H9 (cell line): ENCODE results near the gene NKAIN1. TPM values are rescaled to one million over a fixed set of nuclear protein-coding genes. Genes with fewer than 3 reads are reported as not detected.

ENCODE experiments used
- DNase-seq: peaks from one replicate; pipeline ENCODE4 v3.0.0-alpha.2; 2017
- H2AFZ ChIP-seq: one replicate; pipeline ENCODE4 v1.6.1; 2013; ENCODE audit warnings: mild to moderate bottlenecking, low read length, control low read depth, moderate library complexity
- H2AK5ac ChIP-seq: 2 replicates; pipeline ENCODE4 v1.6.1; 2013; ENCODE audit warnings: low read length, control low read depth, mixed read lengths; ENCODE audit not compliant: insufficient read length
- H2BK120ac ChIP-seq: one replicate; pipeline ENCODE4 v1.6.1; 2013; ENCODE audit warnings: low read depth, mild to moderate bottlenecking, low read length, control low read depth, inconsistent platforms; ENCODE audit not compliant: poor library complexity, severe bottlenecking
- H2BK12ac ChIP-seq: 2 replicates; pipeline ENCODE4 v1.6.1; 2013; ENCODE audit warnings: low read length, control low read depth, mixed read lengths, low read depth; ENCODE audit not compliant: insufficient read length
- H2BK15ac ChIP-seq: 2 replicates; pipeline ENCODE4 v1.6.1; 2013; ENCODE audit warnings: low read depth, low read length, control low read depth
- H2BK20ac ChIP-seq: one replicate; pipeline ENCODE4 v1.6.1; 2013; ENCODE audit warnings: low read depth, mild to moderate bottlenecking, low read length, control low read depth, inconsistent platforms; ENCODE audit not compliant: poor library complexity, severe bottlenecking
- H2BK5ac ChIP-seq: 2 replicates; pipeline ENCODE4 v1.6.1; 2013; ENCODE audit warnings: low read length, control low read depth, mixed read lengths; ENCODE audit not compliant: insufficient read length
- H3K14ac ChIP-seq: 2 replicates; pipeline ENCODE4 v1.6.1; 2013; ENCODE audit warnings: low read length, control low read depth; ENCODE audit not compliant: insufficient read depth
- H3K18ac ChIP-seq: 2 replicates; pipeline ENCODE4 v1.6.1; 2013; ENCODE audit warnings: low read depth, mild to moderate bottlenecking, mixed read lengths, low read length, control low read depth; ENCODE audit not compliant: insufficient read length
- H3K23ac ChIP-seq: 2 replicates; pipeline ENCODE4 v1.6.1; 2013; ENCODE audit warnings: low read length, control low read depth, mixed read lengths, low read depth; ENCODE audit not compliant: insufficient read length
- H3K23me2 ChIP-seq: 2 replicates; pipeline ENCODE4 v1.6.1; 2013; ENCODE audit warnings: low read depth, mild to moderate bottlenecking, mixed read lengths, low read length, control low read depth; ENCODE audit not compliant: insufficient read length, poor library complexity, severe bottlenecking
- H3K27ac ChIP-seq: 2 replicates; pipeline ENCODE4 v1.5.1; 2013; ENCODE audit warnings: low read length, control low read depth, mixed read lengths, low read depth; ENCODE audit not compliant: insufficient read length
- H3K27me3 ChIP-seq: 2 replicates; pipeline ENCODE4 v1.6.1; 2013; ENCODE audit warnings: low read length, control low read depth, inconsistent platforms; ENCODE audit not compliant: insufficient read depth
- H3K4ac ChIP-seq: 2 replicates; pipeline ENCODE4 v1.6.1; 2013; ENCODE audit warnings: low read depth, mild to moderate bottlenecking, control low read depth, inconsistent platforms, low read length, moderate library complexity
- H3K4me1 ChIP-seq: 2 replicates; pipeline ENCODE4 v1.6.1; 2013; ENCODE audit warnings: low read length, control low read depth, inconsistent platforms; ENCODE audit not compliant: insufficient read depth
- H3K4me2 ChIP-seq: 2 replicates; pipeline ENCODE4 v1.6.1; 2013; ENCODE audit warnings: low read length, control low read depth, mixed read lengths; ENCODE audit not compliant: insufficient read length, insufficient read depth
- H3K56ac ChIP-seq: 2 replicates; pipeline ENCODE4 v1.6.1; 2013; ENCODE audit warnings: low read depth, mild to moderate bottlenecking, mixed read lengths, low read length, control low read depth; ENCODE audit not compliant: insufficient read length
- H3K79me1 ChIP-seq: 2 replicates; pipeline ENCODE4 v1.6.1; 2013; ENCODE audit warnings: low read depth, mild to moderate bottlenecking, moderate library complexity, low read length, control low read depth, inconsistent platforms; ENCODE audit not compliant: insufficient read depth, poor library complexity, severe bottlenecking
- H3K79me2 ChIP-seq: 2 replicates; pipeline ENCODE4 v1.6.1; 2013; ENCODE audit warnings: low read length, control low read depth, inconsistent platforms; ENCODE audit not compliant: insufficient read depth
- H3K9ac ChIP-seq: 2 replicates; pipeline ENCODE4 v1.6.1; 2013; ENCODE audit warnings: low read length, control low read depth, mixed read lengths; ENCODE audit not compliant: insufficient read length; ENCODE audit errors: extremely low read depth
- H3K9me3 ChIP-seq: one replicate; pipeline ENCODE4 v1.6.1; 2013; ENCODE audit warnings: low read depth, low read length, inconsistent platforms; ENCODE audit not compliant: control insufficient read depth
- H3T11ph ChIP-seq: one replicate; pipeline ENCODE4 v1.6.1; 2013; ENCODE audit warnings: mild to moderate bottlenecking, low read length, control low read depth, inconsistent platforms
- H4K20me1 ChIP-seq: one replicate; pipeline ENCODE4 v1.6.1; 2013; ENCODE audit not compliant: control insufficient read depth, insufficient read length, insufficient read depth
- H4K5ac ChIP-seq: 2 replicates; pipeline ENCODE4 v1.6.1; 2013; ENCODE audit warnings: low read depth, mild to moderate bottlenecking, mixed read lengths, low read length, control low read depth; ENCODE audit not compliant: insufficient read length
- H4K8ac ChIP-seq: replicated peaks from 2 replicates; pipeline ENCODE4 v1.6.1; 2013; ENCODE audit warnings: low read length, control low read depth, mixed read lengths, low read depth; ENCODE audit not compliant: insufficient read length
- H4K91ac ChIP-seq: 2 replicates; pipeline ENCODE4 v1.6.1; 2013; ENCODE audit warnings: low read depth, mild to moderate bottlenecking, moderate library complexity, mixed read lengths, low read length, control low read depth; ENCODE audit not compliant: insufficient read length
- H3K27ac Mint-ChIP-seq, 3 experiments: 2 replicates in 2 of 3; 3 replicates in 1 of 3; pipeline ENCODE4 v1.8.0; 2020 to 2021; ENCODE audit warnings: mixed read lengths in 3 of 3, mild to moderate bottlenecking in 1 of 3, moderate library complexity in 1 of 3
- H3K27me3 Mint-ChIP-seq: 2 replicates; pipeline ENCODE4 v1.8.0; 2021; ENCODE audit warnings: low read depth, mild to moderate bottlenecking, moderate library complexity, mixed read lengths
- H3K36me3 Mint-ChIP-seq, 3 experiments: 2 replicates in 2 of 3; 3 replicates in 1 of 3; pipeline ENCODE4 v1.8.0; 2020 to 2021; ENCODE audit warnings: low read depth in 3 of 3, mixed read lengths in 3 of 3; ENCODE audit not compliant: insufficient read depth in 1 of 3
- H3K4me1 Mint-ChIP-seq, 2 experiments: 2 replicates each; pipeline ENCODE4 v1.8.0; 2020; ENCODE audit warnings: mixed read lengths in 2 of 2
- H3K4me3 Mint-ChIP-seq, 2 experiments: 2 replicates in 1 of 2; 3 replicates in 1 of 2; pipeline ENCODE4 v1.8.0; 2020 to 2021; ENCODE audit warnings: mild to moderate bottlenecking in 2 of 2, mixed read lengths in 2 of 2, moderate library complexity in 1 of 2
- H3K9me3 Mint-ChIP-seq, 2 experiments: 2 replicates in 1 of 2; 3 replicates in 1 of 2; pipeline ENCODE4 v1.8.0; 2020; ENCODE audit warnings: mild to moderate bottlenecking in 2 of 2, mixed read lengths in 2 of 2, moderate library complexity in 1 of 2
- WGBS: extraction: QIAGEN DNeasy Blood & Tissue Kit; methylation state at CpG from one replicate; pipeline ENCODE4 v1.1.7; 2013; ENCODE audit warnings: missing lambda C conversion rate, low lambda C conversion rate, mixed read lengths; ENCODE audit not compliant: insufficient read length; ENCODE audit errors: extremely low coverage; 5-methylcytosine and 5-hydroxymethylcytosine counted together
- total RNA-seq: library from RNA; stranded (reverse); gene quantifications from 2 replicates; pipeline ENCODE4 v1.2.1, GENCODE V29; 2021
- TF ChIP-seq, protein P1 (sequence below): fragments of 200-600 bp; sonication (generic); conservative IDR thresholded peaks from 3 replicates; pipeline ENCODE4 v1.8.0; 2021; ENCODE audit warnings: antibody characterized with exemption, mild to moderate bottlenecking

Gene NKAIN1
- total RNA-seq, 1 experiment from 2014 or later: 25.6 TPM

DNA sequence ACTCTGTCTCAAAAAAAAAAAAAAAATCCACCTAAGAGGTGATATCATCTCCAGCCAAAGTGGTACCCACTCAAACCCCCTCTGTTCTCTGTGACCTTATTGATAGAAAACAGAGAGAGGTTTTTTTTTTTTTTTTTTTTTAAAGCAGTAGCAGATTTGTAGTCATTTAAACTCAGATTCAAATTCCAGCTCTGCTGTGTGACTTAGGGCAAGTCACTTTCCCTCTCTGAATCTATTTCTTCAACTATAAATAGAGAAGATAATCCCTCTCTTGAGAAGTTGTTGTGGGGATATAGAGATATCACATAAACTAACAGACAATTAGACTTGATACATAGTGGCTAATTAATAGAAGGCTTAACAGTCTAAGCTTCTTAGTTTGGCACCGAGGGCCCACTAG, 48.4 kb downstream of the NKAIN1 start:
- TF ChIP-seq, protein P1, sequence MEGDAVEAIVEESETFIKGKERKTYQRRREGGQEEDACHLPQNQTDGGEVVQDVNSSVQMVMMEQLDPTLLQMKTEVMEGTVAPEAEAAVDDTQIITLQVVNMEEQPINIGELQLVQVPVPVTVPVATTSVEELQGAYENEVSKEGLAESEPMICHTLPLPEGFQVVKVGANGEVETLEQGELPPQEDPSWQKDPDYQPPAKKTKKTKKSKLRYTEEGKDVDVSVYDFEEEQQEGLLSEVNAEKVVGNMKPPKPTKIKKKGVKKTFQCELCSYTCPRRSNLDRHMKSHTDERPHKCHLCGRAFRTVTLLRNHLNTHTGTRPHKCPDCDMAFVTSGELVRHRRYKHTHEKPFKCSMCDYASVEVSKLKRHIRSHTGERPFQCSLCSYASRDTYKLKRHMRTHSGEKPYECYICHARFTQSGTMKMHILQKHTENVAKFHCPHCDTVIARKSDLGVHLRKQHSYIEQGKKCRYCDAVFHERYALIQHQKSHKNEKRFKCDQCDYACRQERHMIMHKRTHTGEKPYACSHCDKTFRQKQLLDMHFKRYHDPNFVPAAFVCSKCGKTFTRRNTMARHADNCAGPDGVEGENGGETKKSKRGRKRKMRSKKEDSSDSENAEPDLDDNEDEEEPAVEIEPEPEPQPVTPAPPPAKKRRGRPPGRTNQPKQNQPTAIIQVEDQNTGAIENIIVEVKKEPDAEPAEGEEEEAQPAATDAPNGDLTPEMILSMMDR: no peak
- H3K9ac ChIP-seq: no peak overlapping the region
- no peak overlapping the region for H2BK120ac ChIP-seq
- H3K79me2 ChIP-seq: no peaks in the 10 kb centered on the region
- H3K9me3 ChIP-seq: no peaks in the 10 kb centered on the region
- H4K20me1 ChIP-seq: no peaks in the 10 kb centered on the region
- Mint-ChIP-seq H3K4me1 (peaks cover 7 to 11% of the 10 kb centered on the region in 2 experiments), H3K27ac (no peak overlapping the region), H3K36me3 (no peaks in the 10 kb centered on the region), H3K4me3 (no peak overlapping the region), H3K27me3 (no peaks in the 10 kb centered on the region), H3K9me3 (no peaks in the 10 kb centered on the region)
- no peaks in the 10 kb centered on the region for H3K79me1 ChIP-seq
- no peak overlapping the region for H4K91ac ChIP-seq
- no peak overlapping the region for H3K4me2 ChIP-seq
- no peak overlapping the region for H2BK15ac ChIP-seq
- H3T11ph ChIP-seq: no peak overlapping the region
- WGBS: no CpG with 5 or more reads among the region's 1 CpG
- H3K4me1 ChIP-seq: no peaks in the 10 kb centered on the region
- H3K14ac ChIP-seq: no peak overlapping the region
- no peak overlapping the region for H2AK5ac ChIP-seq
- no peaks in the 10 kb centered on the region for H3K23me2 ChIP-seq
- no peak overlapping the region for H4K5ac ChIP-seq
- H3K27me3 ChIP-seq: no peaks in the 10 kb centered on the region
- H3K4ac ChIP-seq: no peak overlapping the region
- no peak overlapping the region for H2BK20ac ChIP-seq
- H2BK5ac ChIP-seq: no peak overlapping the region
- DNase-seq: no peak
- H4K8ac ChIP-seq: no peak overlapping the region
- no peak overlapping the region for H3K23ac ChIP-seq
- H3K18ac ChIP-seq: no peak overlapping the region
- no peak overlapping the region for H3K27ac ChIP-seq
- no peak overlapping the region for H2AFZ ChIP-seq
- no peak overlapping the region for H2BK12ac ChIP-seq
- no peak overlapping the region for H3K56ac ChIP-seq
